Measurements from ENCODE around the gene TUBA4A. TPM values are rescaled to one million over a fixed set of nuclear protein-coding genes. Genes with fewer than 3 reads are reported as not detected.

The TUBA4A gene
- total and polyA plus RNA-seq, 9 of the 15 experiments (the other 6 are each of a cell fraction or from before 2014, with no cell fraction given), result 25.1 to 174 (median 42.4) TPM

- no peak for TF ChIP-seq HMGXB4 (CRISPR knock-in tag; IDR thresholded peaks at IDR 0.05)
- TF ChIP-seq ZBTB11 (CRISPR knock-in tag; IDR thresholded peaks at IDR 0.05), result peak in 1 of 3 experiments; percentile 77; a peak in 2 of 6 replicates
- TF ChIP-seq DLX4 (CRISPR knock-in tag; IDR thresholded peaks at IDR 0.05), result no peak
- TF ChIP-seq TAF7 (tag; IDR thresholded peaks at IDR 0.05), result no peak
- no peak for TF ChIP-seq ZNF586 (CRISPR knock-in tag; conservative IDR thresholded peaks at IDR 0.05)
- TF ChIP-seq ZNF143 (CRISPR knock-in tag; IDR thresholded peaks at IDR 0.05), result no peak
- no peak for TF ChIP-seq ZBTB2 (IDR thresholded peaks at IDR 0.05)
- peak in 1 of 2 experiments; percentile 83; a peak in 2 of 4 replicates for TF ChIP-seq ZNF639 (CRISPR knock-in tag; conservative IDR thresholded peaks at IDR 0.05 in 1 of 2, IDR thresholded peaks at IDR 0.05 in 1 of 2)
- TF ChIP-seq ZNF668 (CRISPR knock-in tag; IDR thresholded peaks at IDR 0.05), result no peak
- peak; percentile 20; the same call in 1 of the 2 replicates for TF ChIP-seq ZBTB12 (CRISPR knock-in tag; IDR thresholded peaks at IDR 0.05)
- peak; percentile 68 for TF ChIP-seq KDM5B (IDR thresholded peaks at IDR 0.05; ENCODE audit: insufficient replicate concordance, low read depth, low read length)
- peak; percentile 94 for TF ChIP-seq ZNF766 (CRISPR knock-in tag; conservative IDR thresholded peaks at IDR 0.05)
- TF ChIP-seq NCOA6 (IDR thresholded peaks at IDR 0.05), result no peak
- no peak for TF ChIP-seq LARP7 (IDR thresholded peaks at IDR 0.05)
- TF ChIP-seq ETS2 (tag; IDR thresholded peaks at IDR 0.05; ENCODE audit: borderline replicate concordance, poor library complexity, severe bottlenecking), result no peak
- peak; percentile 65; the same call in 1 of the 2 replicates for TF ChIP-seq GATAD2B (IDR thresholded peaks at IDR 0.05; ENCODE audit: borderline replicate concordance)
Measured at GRCh38 chr2:219229305-219230058, 24.2 kb downstream of the TUBA4A start, which contains the start of the genes ANKZF1 and ATG9A (continued).
